Measurements from ENCODE around the gene TICRR.

The TICRR gene

GRCh38 chr15:89669309-89669865, 94.1 kb downstream of the TICRR start:
- no peak for DNase-seq
- Histone ChIP-seq H3K4me3 (ENCODE audit: low read depth, low read length) (no peak overlapping the region), H3K27me3 (ENCODE audit: insufficient read depth, low read depth, severe bottlenecking) (peaks cover 3% of the 10 kb centered on the region), H3K9me3 (ENCODE audit: severe bottlenecking) (no peaks in the 10 kb centered on the region), H3K27ac (no peak overlapping the region), H3K36me3 (no peaks in the 10 kb centered on the region)
- TF ChIP-seq CTCF (IDR thresholded peaks at IDR 0.05; ENCODE audit: low read depth, low read length) = no peak

GRCh38 chr15:89669941-89670340, 94.7 kb downstream of the TICRR start:
- Histone ChIP-seq H3K36me3 (no peaks in the 10 kb centered on the region), H3K27me3 (ENCODE audit: insufficient read depth, low read depth, severe bottlenecking) (peaks cover 1% of the 10 kb centered on the region), H3K27ac (no peak overlapping the region), H3K9me3 (ENCODE audit: severe bottlenecking) (no peaks in the 10 kb centered on the region), H3K4me3 (ENCODE audit: low read depth, low read length) (no peak overlapping the region)
- no peak for TF ChIP-seq CTCF (IDR thresholded peaks at IDR 0.05; ENCODE audit: low read depth, low read length)
- no peak for DNase-seq

DNA sequence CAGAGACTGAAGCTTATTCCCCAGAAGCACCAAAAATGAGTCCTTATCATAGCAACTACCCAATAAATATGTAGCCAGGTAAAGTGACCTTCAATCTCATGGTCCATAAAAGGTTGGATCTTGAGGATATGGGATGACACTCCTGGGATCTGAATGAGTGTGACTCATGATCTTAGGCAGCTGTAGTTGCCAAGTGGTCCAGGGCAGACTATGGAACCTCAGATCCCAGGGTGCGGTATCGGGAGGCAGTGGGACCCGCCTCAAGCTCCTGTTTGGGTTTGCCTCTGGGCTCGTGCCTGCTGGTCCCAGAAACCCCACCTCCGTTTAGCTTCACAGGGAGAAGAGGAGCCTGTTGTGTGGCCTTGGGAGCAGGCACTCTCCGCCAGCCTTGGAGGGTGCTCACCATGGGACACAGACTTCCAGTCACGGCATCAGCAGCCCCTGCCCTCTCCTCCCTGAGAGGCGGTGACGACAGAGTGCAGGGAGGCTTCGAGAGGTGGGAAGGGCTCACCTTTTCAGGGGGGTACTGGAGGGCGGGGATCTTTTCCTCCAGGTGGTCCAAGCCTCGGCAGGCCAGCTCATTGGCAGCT, 95.8 kb downstream of the TICRR start:
- H3K4me3 ChIP-seq (ENCODE audit: low read depth, low read length) = no peak overlapping the region
- no peaks in the 10 kb centered on the region for H3K27me3 ChIP-seq (ENCODE audit: insufficient read depth, low read depth, severe bottlenecking)
- TF ChIP-seq CTCF (IDR thresholded peaks at IDR 0.05; ENCODE audit: low read depth, low read length) = no peak
- no peaks in the 10 kb centered on the region for H3K9me3 ChIP-seq (ENCODE audit: severe bottlenecking)
- no peak for DNase-seq
- no peak overlapping the region for H3K27ac ChIP-seq
- H3K36me3 ChIP-seq = no peaks in the 10 kb centered on the region

- Histone ChIP-seq H3K9me3 (ENCODE audit: severe bottlenecking) (no peaks in the 10 kb centered on the region), H3K4me3 (ENCODE audit: low read depth, low read length) (no peak overlapping the region), H3K27ac (no peak overlapping the region), H3K27me3 (ENCODE audit: insufficient read depth, low read depth, severe bottlenecking) (no peaks in the 10 kb centered on the region), H3K36me3 (no peaks in the 10 kb centered on the region)
- TF ChIP-seq CTCF (IDR thresholded peaks at IDR 0.05; ENCODE audit: low read depth, low read length) = no peak
- DNase-seq = no peak
Observed at GRCh38 chr15:89671687-89672086, 96.4 kb downstream of the TICRR start.

GRCh38 chr15:89672221-89673164, 97.2 kb downstream of the TICRR start:
- Histone ChIP-seq H3K36me3 (no peaks in the 10 kb centered on the region), H3K27ac (no peak overlapping the region), H3K27me3 (ENCODE audit: insufficient read depth, low read depth, severe bottlenecking) (no peaks in the 10 kb centered on the region), H3K4me3 (ENCODE audit: low read depth, low read length) (no peak overlapping the region), H3K9me3 (ENCODE audit: severe bottlenecking) (no peaks in the 10 kb centered on the region)
- no peak for DNase-seq
- no peak for TF ChIP-seq CTCF (IDR thresholded peaks at IDR 0.05; ENCODE audit: low read depth, low read length)
